ENCODE measurements around the gene REX1BD. TPM values are rescaled to one million over a fixed set of nuclear protein-coding genes. Genes with fewer than 3 reads are reported as not detected.

The REX1BD gene
- total RNA-seq, 1 experiment from 2014 or later, result 137 TPM

Other genes starting within 250 kb of the REX1BD start
- 14.6 and 19.1 TPM in 2 replicates for gene PGPEP1, start 248.2 kb upstream of the REX1BD start, total RNA-seq (2014; rRNA removed; shearing (Covaris generic))
- 89.8 and 93.9 TPM in 2 replicates for gene GDF15, start 202.6 kb upstream of the REX1BD start, total RNA-seq (2014; rRNA removed; shearing (Covaris generic))
- gene LRRC25, start 191.2 kb upstream of the REX1BD start, total RNA-seq (2014; rRNA removed; shearing (Covaris generic)), result 0.07 TPM in 1 of 2 replicates, not detected in the other
- gene SSBP4, start 169.4 kb upstream of the REX1BD start, total RNA-seq (2014; rRNA removed; shearing (Covaris generic)), result 88.7 and 127 TPM in 2 replicates
- gene ISYNA1, start 150.7 kb upstream of the REX1BD start, total RNA-seq (2014; rRNA removed; shearing (Covaris generic)), result 0.72 and 0.98 TPM in 2 replicates
- gene ELL, start 66.7 kb upstream of the REX1BD start, total RNA-seq (2014; rRNA removed; shearing (Covaris generic)), result 9.0 and 10.3 TPM in 2 replicates
- 286 and 312 TPM in 2 replicates for gene FKBP8, start 45.2 kb upstream of the REX1BD start, total RNA-seq (2014; rRNA removed; shearing (Covaris generic))
- gene KXD1, start 30.9 kb upstream of the REX1BD start, total RNA-seq (2014; rRNA removed; shearing (Covaris generic)), result 111 and 117 TPM in 2 replicates
- gene UBA52, start 16.9 kb upstream of the REX1BD start, total RNA-seq (2014; rRNA removed; shearing (Covaris generic)), result 779 and 974 TPM in 2 replicates
- 29.3 and 55.9 TPM in 2 replicates for gene CRLF1, start 18.0 kb downstream of the REX1BD start, total RNA-seq (2014; rRNA removed; shearing (Covaris generic))
- gene TMEM59L, start 24.1 kb downstream of the REX1BD start, total RNA-seq (2014; rRNA removed; shearing (Covaris generic)), result 5.2 and 5.4 TPM in 2 replicates
- 2.5 and 5.3 TPM in 2 replicates for gene KLHL26, start 48.2 kb downstream of the REX1BD start, total RNA-seq (2014; rRNA removed; shearing (Covaris generic))
- 0.98 and 1.4 TPM in 2 replicates for gene CRTC1, start 94.9 kb downstream of the REX1BD start, total RNA-seq (2014; rRNA removed; shearing (Covaris generic))
- gene COMP, start 202.5 kb downstream of the REX1BD start, total RNA-seq (2014; rRNA removed; shearing (Covaris generic)), result not detected in 2 replicates
- 40.3 and 56.4 TPM in 2 replicates for gene UPF1, start 243.2 kb downstream of the REX1BD start, total RNA-seq (2014; rRNA removed; shearing (Covaris generic))

Data from A172 (cell line).